GM12878 (cell line): ENCODE data around the gene AMOTL1. TPM values are rescaled to one million over a fixed set of nuclear protein-coding genes. Genes with fewer than 3 reads are reported as not detected.

Experiments used
- ATAC-seq: fragments of 200-7000 bp; cut with Tn5 transposase; 3 replicates; pipeline ENCODE4 v1.9.1; 2020; ENCODE audit warnings: mild to moderate bottlenecking, moderate library complexity
- BruUV-seq: library from RNA; stranded (reverse); fragments of 400-500 nt; replicated peaks from 2 replicates; lab custom pipeline; 2021; lab: Mats Ljungman, UMichigan
- CTCF ChIA-PET: fragments of 300-600 bp; sonication (Branson Sonifier 250); formaldehyde crosslinking; extraction: SDS; loops from one replicate; lab custom pipeline; 2021; ENCODE audit warnings: inconsistent platforms; lab: Yijun Ruan, JAX
- POLR2A ChIA-PET: fragments of 350-600 bp; formaldehyde crosslinking; extraction: SDS; loops from one replicate; lab custom pipeline; 2021; ENCODE audit warnings: inconsistent platforms; lab: Charles Lee
- RAD21 ChIA-PET: fragments of 300-600 bp; sonication (Branson Sonifier 250); formaldehyde crosslinking; loops from one replicate; lab custom pipeline; 2023; ENCODE audit warnings: antibody characterized with exemption; ENCODE audit not compliant: unreplicated experiment; lab: Charles Lee
- SMC1A ChIA-PET: fragments of 300-600 bp; sonication (Branson Sonifier 250); formaldehyde crosslinking; loops from one replicate; lab custom pipeline; 2023; ENCODE audit not compliant: unreplicated experiment, uncharacterized antibody; lab: Charles Lee
- DNase-seq: peaks from one replicate; pipeline ENCODE4 v3.0.0-alpha.2; 2011; ENCODE audit warnings: low read depth, low spot score
- FAIRE-seq: peaks from 3 replicates; lab custom pipeline; 2011; peaks lifted over from hg19 to GRCh38; lab: Jason Lieb, UNC
- H2AFZ ChIP-seq: 2 replicates; pipeline ENCODE4 v1.6.0; 2011; ENCODE audit warnings: low read depth, low read length, control low read depth; ENCODE audit not compliant: control insufficient read depth
- H3K27ac ChIP-seq: 2 replicates; pipeline ENCODE4 v1.5.1; 2011; ENCODE audit warnings: control low read depth; ENCODE audit not compliant: control insufficient read depth, insufficient read depth
- H3K27me3 ChIP-seq, 2 experiments: replicated peaks in 1 of 2; 2 replicates each; pipeline versions ENCODE4 v1.6.0 to v1.6.1; 2011; ENCODE audit warnings: low read length in 1 of 2; ENCODE audit not compliant: control insufficient read depth in 2 of 2, insufficient read depth in 2 of 2
- H3K36me3 ChIP-seq, 2 experiments: 2 replicates each; pipeline ENCODE4 v1.5.1; 2011; ENCODE audit warnings: low read length in 1 of 2; ENCODE audit not compliant: control insufficient read depth in 2 of 2, insufficient read depth in 2 of 2
- H3K4me1 ChIP-seq: 2 replicates; pipeline ENCODE4 v1.6.1; 2011; ENCODE audit warnings: mild to moderate bottlenecking, low read length, moderate library complexity, mixed read lengths; ENCODE audit not compliant: control insufficient read depth, insufficient read depth
- H3K4me2 ChIP-seq: 2 replicates; pipeline ENCODE4 v1.6.0; 2011; ENCODE audit warnings: control low read depth; ENCODE audit not compliant: control insufficient read depth, insufficient read depth
- H3K4me3 ChIP-seq: fragments of 200-600 bp; sonication (generic); 2 replicates; pipeline ENCODE4 v1.5.1; 2016
- H3K79me2 ChIP-seq: 2 replicates; pipeline ENCODE4 v1.6.0; 2011; ENCODE audit warnings: low read length; ENCODE audit not compliant: control insufficient read depth, insufficient read depth
- H3K9ac ChIP-seq: 2 replicates; pipeline ENCODE4 v1.8.0; 2011; ENCODE audit warnings: low read length, control low read depth, mixed read lengths; ENCODE audit not compliant: control insufficient read depth, insufficient read depth
- H3K9me3 ChIP-seq: replicated peaks from 3 replicates; pipeline ENCODE4 v1.5.1; 2011; ENCODE audit warnings: mild to moderate bottlenecking, low read length; ENCODE audit not compliant: control insufficient read depth, insufficient read depth
- H4K20me1 ChIP-seq: 2 replicates; pipeline ENCODE4 v1.6.0; 2011; ENCODE audit not compliant: control insufficient read depth, insufficient read depth
- CBFB ChIP-seq: IDR thresholded peaks from 2 replicates; pipeline ENCODE4 v1.6.1; 2016; ENCODE audit warnings: antibody characterized with exemption, low read depth
- CBX3 ChIP-seq: fragments of 200-600 bp; sonication (generic); IDR thresholded peaks from 2 replicates; pipeline ENCODE4 v1.6.1; 2016; ENCODE audit warnings: low read depth, borderline replicate concordance
- CHD4 ChIP-seq: fragments of 200-600 bp; sonication (generic); IDR thresholded peaks from 2 replicates; pipeline ENCODE4 v1.6.1; 2016; ENCODE audit warnings: mild to moderate bottlenecking
- ELK1 ChIP-seq: IDR thresholded peaks from 2 replicates; pipeline ENCODE4 v1.6.1; 2012; ENCODE audit warnings: low read depth, low read length, improper control_type of control experiment
- HDAC2 ChIP-seq: fragments of 200-600 bp; sonication (generic); IDR thresholded peaks from 2 replicates; pipeline ENCODE4 v1.6.1; 2017
- HSF1 ChIP-seq: fragments of 150-350 bp; IDR thresholded peaks from 2 replicates; pipeline ENCODE4 v1.6.1; 2014; ENCODE audit warnings: mild to moderate bottlenecking, low read depth, low read length
- NKRF ChIP-seq: fragments of 450-650 bp; conservative IDR thresholded peaks from 2 replicates; pipeline ENCODE4 v1.6.1; 2017; ENCODE audit warnings: mild to moderate bottlenecking, moderate library complexity
- NR2C1 ChIP-seq: fragments of 450-650 bp; IDR thresholded peaks from 2 replicates; pipeline ENCODE4 v1.6.1; 2017; ENCODE audit warnings: antibody characterized with exemption, mild to moderate bottlenecking, moderate library complexity
- PAX5 ChIP-seq: IDR thresholded peaks from 2 replicates; pipeline ENCODE4 v1.6.1; 2011; ENCODE audit warnings: low read depth, low read length, borderline replicate concordance
- PBX3 ChIP-seq: IDR thresholded peaks from 2 replicates; pipeline ENCODE4 v1.6.1; 2011; ENCODE audit warnings: mild to moderate bottlenecking, low read depth, low read length, moderate library complexity; ENCODE audit not compliant: insufficient replicate concordance
- POLR2AphosphoS2 ChIP-seq: IDR thresholded peaks from 2 replicates; pipeline ENCODE4 v1.6.1; 2011; ENCODE audit warnings: low read depth, mild to moderate bottlenecking, low read length, improper control_type of control experiment, moderate library complexity
- RAD51 ChIP-seq: fragments of 450-650 bp; IDR thresholded peaks from 2 replicates; pipeline ENCODE4 v1.6.1; 2016; ENCODE audit warnings: moderate library complexity, mild to moderate bottlenecking, inconsistent platforms
- RCOR1 ChIP-seq: conservative IDR thresholded peaks from 2 replicates; pipeline ENCODE4 v1.6.1; 2012; ENCODE audit warnings: low read depth, low read length, improper control_type of control experiment
- SIN3A ChIP-seq: IDR thresholded peaks from 2 replicates; pipeline ENCODE4 v1.6.1; 2012; ENCODE audit warnings: low read depth, low read length, improper control_type of control experiment
- SUZ12 ChIP-seq: fragments of 200-600 bp; sonication (generic); IDR thresholded peaks from one replicate; pipeline ENCODE4 v1.6.1; 2018; ENCODE audit warnings: antibody characterized with exemption, mild to moderate bottlenecking; ENCODE audit not compliant: unreplicated experiment
- TCF12 ChIP-seq: IDR thresholded peaks from 2 replicates; pipeline ENCODE4 v1.6.1; 2011; ENCODE audit warnings: low read depth, mild to moderate bottlenecking, low read length
- ZNF24 ChIP-seq: fragments of 450-650 bp; IDR thresholded peaks from 2 replicates; pipeline ENCODE4 v1.6.1; 2017; ENCODE audit warnings: antibody characterized with exemption, mild to moderate bottlenecking
- ZNF622 ChIP-seq: fragments of 450-650 bp; IDR thresholded peaks from 2 replicates; pipeline ENCODE4 v1.6.1; 2017; ENCODE audit warnings: mild to moderate bottlenecking, inconsistent platforms
- WGBS: methylation state at CpG from one replicate; pipeline ENCODE4 v1.1.6; 2016; ENCODE audit warnings: low lambda C conversion rate; ENCODE audit not compliant: insufficient replicate concordance, insufficient coverage; ENCODE audit errors: missing lambda C conversion rate; 5-methylcytosine and 5-hydroxymethylcytosine counted together
- in situ Hi-C: fragments of 300-500 bp; cut with MboI; formaldehyde crosslinking; loops from 9 replicates; pipeline ENCODE4 v1.14.3; 2018; ENCODE audit warnings: mixed read lengths
- intact Hi-C: fragments of 100-400 bp; cut with micrococcal nuclease; formaldehyde crosslinking; loops from one replicate; pipeline ENCODE4 v1.14.2; 2022; ENCODE audit not compliant: unreplicated experiment
- polyA plus RNA-seq, 11 experiments: library from polyadenylated mRNA; depleted of rRNA in 4 of 11; unstranded in 6 of 11; stranded (reverse) in 5 of 11; fragments of >200 nt; fragmentation: Nextera tagmentation in 4 of 11; fragmentation: Illumina TruSeq in 1 of 11; extraction: Ambion mirVana in 4 of 11; extraction: Trizol in 1 of 11; gene quantifications; 1 replicate in 1 of 11; 2 replicates in 10 of 11; pipeline versions ENCODE4 v1.2.1 to v1.2.3, GENCODE V29; 2011 to 2016; ENCODE audit warnings: inconsistent platforms in 2 of 11, missing spikeins in 2 of 11, low read depth in 1 of 11
- total RNA-seq, 4 experiments: library from RNA; depleted of rRNA in 3 of 4; stranded (reverse); fragments of >200 nt in 3 of 4; fragmentation: Illumina TruSeq in 1 of 4; extraction: Trizol in 1 of 4; gene quantifications; 2 replicates each; pipeline versions ENCODE4 v1.2.1 to v1.2.3, GENCODE V29; 2013 to 2021

AMOTL1 gene
- total and polyA plus RNA-seq, 10 of the 15 experiments (the other 5 are each of a cell fraction or from before 2014, with no cell fraction given): under 0.01 to 0.41 (median 0.01) TPM; not detected in 7

GRCh38 chr11:94773842-94774241 is 5.7 kb downstream of the AMOTL1 start:
- Histone ChIP-seq H3K27ac (no peak overlapping the region), H3K9me3 (no peaks in the 10 kb centered on the region), H3K27me3 (peaks cover 5 to 6% of the 10 kb centered on the region in 2 experiments; a peak in 3 of 4 replicates), H3K79me2 (no peaks in the 10 kb centered on the region), H3K4me2 (no peak overlapping the region), H3K9ac (no peak overlapping the region), H2AFZ (no peak overlapping the region), H3K4me3 (no peak overlapping the region), H3K4me1 (no peaks in the 10 kb centered on the region), H3K36me3 (no peaks in the 10 kb centered on the region), H4K20me1 (no peaks in the 10 kb centered on the region; the same call in 1 of the 2 replicates)
- CTCF ChIA-PET: no interaction called here
- SMC1A ChIA-PET: interaction anchor here (0.8 to 1.2 kb wide), 3 partner anchors 9 to 11 kb away, joined by 3 read pairs; no protein-coding TSS in a partner anchor
- in situ Hi-C loops (no loop called here), intact Hi-C loops (no loop called here)
- 45% methylated on average over 8 of the region's 8 CpGs for WGBS
- FAIRE-seq: no peak
- ATAC-seq: no peak
- BruUV-seq: no TSS peak
- no peak for TF ChIP-seq TCF12
- no peak for TF ChIP-seq SIN3A
- TF ChIP-seq SUZ12: no peak
- TF ChIP-seq CBFB: no peak
- TF ChIP-seq NR2C1: no peak
- no peak for TF ChIP-seq CBX3
- no peak for TF ChIP-seq PBX3
- no peak for TF ChIP-seq RCOR1
- no peak for TF ChIP-seq ELK1
- TF ChIP-seq HDAC2: no peak
- no peak for TF ChIP-seq NKRF
- no peak for TF ChIP-seq HSF1
- no peak for TF ChIP-seq PAX5
- TF ChIP-seq RAD51: no peak
- TF ChIP-seq ZNF622: no peak
- no peak for TF ChIP-seq CHD4
- TF ChIP-seq ZNF24: no peak
- no peak for TF ChIP-seq POLR2AphosphoS2
- DNase-seq: no peak
- POLR2A ChIA-PET: no interaction called here
- RAD21 ChIA-PET: no interaction called here
